ENCODE measurements around the gene PPP1R3C. TPM values are rescaled to one million over a fixed set of nuclear protein-coding genes. Genes with fewer than 3 reads are reported as not detected.

Gene PPP1R3C
- total RNA-seq, 1 donor from 2014 or later = 1.8 TPM

DNA sequence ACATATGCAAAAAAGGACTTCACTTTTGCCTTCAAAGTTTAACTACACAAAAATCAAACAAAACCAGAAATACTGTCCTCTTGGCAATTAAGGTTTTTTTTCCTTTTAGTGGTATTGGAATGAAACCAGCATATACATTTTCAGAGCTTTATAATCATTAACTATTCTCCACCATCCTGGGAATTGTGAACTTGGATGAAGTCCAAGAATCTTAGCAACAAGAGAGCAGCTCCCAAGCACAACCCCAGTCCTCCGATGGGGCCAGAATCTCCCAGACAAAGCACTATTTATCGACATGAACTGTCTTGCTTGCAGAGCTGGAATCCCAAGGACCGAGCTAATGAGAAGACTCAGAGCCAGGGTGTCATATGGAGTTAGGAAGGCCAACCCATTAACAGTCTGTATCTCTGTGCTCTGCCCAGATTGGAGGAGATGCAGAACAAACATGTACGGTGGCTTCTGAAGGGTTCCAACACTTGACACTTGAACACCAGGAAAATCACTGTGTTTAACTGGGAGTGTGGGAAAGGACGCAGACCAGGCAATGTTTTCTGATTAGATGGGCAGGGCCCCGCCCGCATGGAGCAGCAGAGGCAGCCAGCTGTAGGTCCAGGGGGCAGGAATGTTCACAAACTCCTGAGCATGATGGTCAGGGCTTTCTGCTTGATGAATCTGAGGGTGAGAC, 35.5 kb downstream of the PPP1R3C start:
- Histone ChIP-seq H3K4me3 (ENCODE audit: low read depth, low read length) (no peak overlapping the region), H3K27me3 (ENCODE audit: control insufficient read depth, insufficient read depth, low read length) (no peaks in the 10 kb centered on the region), H3K36me3 (ENCODE audit: control insufficient read depth, insufficient read depth, low read length) (no peaks in the 10 kb centered on the region)
- no peak for TF ChIP-seq CTCF (IDR thresholded peaks at IDR 0.05; ENCODE audit: insufficient read depth, low read length, poor library complexity, severe bottlenecking)
- no peak for DNase-seq (ENCODE audit: low read depth)

DNA sequence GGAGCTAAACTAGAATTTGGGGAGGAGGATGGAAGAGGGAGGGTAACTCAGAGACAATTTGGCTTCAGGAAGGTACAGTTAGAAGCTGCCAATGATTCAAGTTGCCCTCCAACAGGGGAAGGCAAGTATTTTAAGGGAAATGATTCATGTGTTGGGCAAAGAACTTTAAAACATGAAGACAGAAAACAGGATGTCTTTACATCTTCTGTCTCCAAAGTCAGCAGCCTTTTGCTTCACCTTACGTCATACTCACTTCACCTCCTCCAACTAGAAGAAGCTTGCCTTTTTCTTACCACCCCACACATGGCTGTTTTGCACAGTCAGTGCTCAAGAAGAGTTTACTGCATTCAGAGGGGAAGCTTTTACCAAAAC, 36.1 kb downstream of the PPP1R3C start:
- no peak for DNase-seq (ENCODE audit: low read depth)
- no peak for TF ChIP-seq CTCF (IDR thresholded peaks at IDR 0.05; ENCODE audit: insufficient read depth, low read length, poor library complexity, severe bottlenecking)

DNA sequence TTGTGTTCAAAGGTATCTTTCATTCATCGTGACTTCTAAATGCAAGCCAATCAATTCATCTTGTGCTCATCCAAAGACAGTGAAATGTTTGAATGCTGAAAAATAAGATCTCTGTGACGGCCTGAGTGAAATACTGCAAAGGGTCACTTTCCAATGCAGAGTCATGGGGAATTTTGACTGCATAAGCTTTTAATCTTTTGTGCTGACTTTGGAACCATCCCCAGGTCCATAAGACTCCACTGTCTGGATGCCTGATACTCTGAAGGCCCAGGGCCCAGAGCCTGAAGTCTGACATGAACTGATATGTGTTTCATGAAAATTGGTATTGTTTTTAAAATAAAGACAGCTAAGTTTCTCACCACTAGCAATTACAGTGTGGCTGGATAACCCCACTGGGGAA, 39.0 kb downstream of the PPP1R3C start:
- Histone ChIP-seq H3K36me3 (ENCODE audit: control insufficient read depth, insufficient read depth, low read length) (no peaks in the 10 kb centered on the region), H3K27me3 (ENCODE audit: control insufficient read depth, insufficient read depth, low read length) (no peaks in the 10 kb centered on the region), H3K4me3 (ENCODE audit: low read depth, low read length) (no peak overlapping the region)
- no peak for TF ChIP-seq CTCF (IDR thresholded peaks at IDR 0.05; ENCODE audit: insufficient read depth, low read length, poor library complexity, severe bottlenecking)
- DNase-seq (ENCODE audit: low read depth) = no peak

More for the DNA sequence above, 36.1 kb downstream of the PPP1R3C start:
- Histone ChIP-seq H3K4me3 (ENCODE audit: low read depth, low read length) (no peak overlapping the region), H3K36me3 (ENCODE audit: control insufficient read depth, insufficient read depth, low read length) (no peaks in the 10 kb centered on the region), H3K27me3 (ENCODE audit: control insufficient read depth, insufficient read depth, low read length) (no peaks in the 10 kb centered on the region)

DNA sequence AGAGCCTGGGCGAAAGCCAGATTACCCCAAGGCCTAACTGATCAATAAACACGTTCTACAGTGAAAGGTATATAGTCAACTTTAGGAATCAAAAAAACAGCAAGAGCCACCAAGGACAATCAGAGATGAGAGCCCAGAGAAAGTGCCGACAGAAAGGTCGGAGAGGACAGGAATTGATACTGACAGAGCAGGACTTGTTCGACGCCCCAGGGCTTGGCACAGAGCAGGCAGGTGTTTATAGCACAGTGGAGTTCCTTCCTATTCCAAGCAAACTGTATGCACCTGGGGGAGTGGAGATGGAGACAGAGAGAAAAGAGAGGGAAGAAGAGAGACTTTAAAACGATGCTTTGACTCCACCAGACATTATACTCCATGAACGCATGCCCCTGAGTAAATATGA, 39.5 kb downstream of the PPP1R3C start:
- TF ChIP-seq CTCF (IDR thresholded peaks at IDR 0.05; ENCODE audit: insufficient read depth, low read length, poor library complexity, severe bottlenecking) = no peak
- no peak for DNase-seq (ENCODE audit: low read depth)
- H3K4me3 ChIP-seq (ENCODE audit: low read depth, low read length) = no peak overlapping the region
- H3K27me3 ChIP-seq (ENCODE audit: control insufficient read depth, insufficient read depth, low read length) = no peaks in the 10 kb centered on the region
- H3K36me3 ChIP-seq (ENCODE audit: control insufficient read depth, insufficient read depth, low read length) = no peaks in the 10 kb centered on the region

DNA sequence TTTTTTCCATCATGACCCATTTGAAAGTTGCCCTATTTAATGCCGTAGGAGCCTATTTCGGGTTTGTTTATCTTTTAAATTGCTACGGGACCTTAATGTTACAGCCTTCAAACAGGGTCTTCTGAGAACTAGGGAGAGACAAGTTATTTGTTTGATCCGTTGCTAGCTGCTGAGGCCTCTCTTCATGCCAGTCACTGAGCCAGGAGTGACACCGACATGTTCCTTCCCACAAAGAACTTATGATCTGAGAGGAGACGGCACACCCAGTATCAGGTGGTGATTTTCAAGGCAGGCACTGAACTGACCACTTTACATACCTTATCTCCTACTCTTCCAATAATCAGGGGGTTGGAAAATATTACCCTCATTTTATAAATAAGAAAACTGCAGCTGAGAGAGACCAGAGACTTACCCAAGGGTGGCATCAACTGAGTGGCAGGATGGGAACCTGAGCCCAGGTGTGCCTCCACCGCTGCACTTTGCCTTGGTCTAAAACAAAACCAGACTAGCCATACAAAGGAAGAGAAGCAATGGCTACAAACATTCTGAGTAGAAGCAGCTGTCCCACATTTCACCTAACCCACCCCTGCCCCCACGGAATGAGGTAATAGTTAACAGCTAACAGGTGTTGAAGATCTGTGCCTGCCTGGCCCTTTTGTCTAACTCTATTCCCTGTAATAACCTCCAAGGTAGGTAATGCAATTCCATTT, 40.5 kb downstream of the PPP1R3C start:
- H3K4me3 ChIP-seq (ENCODE audit: low read depth, low read length) = no peak overlapping the region
- no peak for TF ChIP-seq CTCF (IDR thresholded peaks at IDR 0.05; ENCODE audit: insufficient read depth, low read length, poor library complexity, severe bottlenecking)
- no peak for DNase-seq (ENCODE audit: low read depth)

More for the DNA sequence above, 40.5 kb downstream of the PPP1R3C start:
- Histone ChIP-seq H3K27me3 (ENCODE audit: control insufficient read depth, insufficient read depth, low read length) (no peaks in the 10 kb centered on the region), H3K36me3 (ENCODE audit: control insufficient read depth, insufficient read depth, low read length) (no peaks in the 10 kb centered on the region)

Measured in kidney epithelial cell (primary cell).